Gastrocnemius medialis (tissue), 4 donors: Measurements from ENCODE around the gene TADA2A.

Experiments used
- POLR2A ChIP-seq, 2 donors: fragments of 450-650 bp; IDR thresholded peaks; one replicate each; pipeline ENCODE4 v1.6.1; 2017; ENCODE audit warnings: antibody characterized with exemption in 2 of 2, mild to moderate bottlenecking in 2 of 2, moderate library complexity in 2 of 2
- TF ChIP-seq, protein P1 (sequence below), 5 experiments: fragments of 450-650 bp in 3 of 5; fragments of 200-600 bp in 2 of 5; sonication (generic) in 2 of 5; IDR thresholded peaks in 4 of 5; conservative IDR thresholded peaks in 1 of 5; 1 replicate in 4 of 5; 2 replicates in 1 of 5; pipeline ENCODE4 v1.5.1; 2016 to 2019; ENCODE audit warnings: antibody characterized with exemption in 5 of 5, mild to moderate bottlenecking in 3 of 5, moderate library complexity in 3 of 5

DNA sequence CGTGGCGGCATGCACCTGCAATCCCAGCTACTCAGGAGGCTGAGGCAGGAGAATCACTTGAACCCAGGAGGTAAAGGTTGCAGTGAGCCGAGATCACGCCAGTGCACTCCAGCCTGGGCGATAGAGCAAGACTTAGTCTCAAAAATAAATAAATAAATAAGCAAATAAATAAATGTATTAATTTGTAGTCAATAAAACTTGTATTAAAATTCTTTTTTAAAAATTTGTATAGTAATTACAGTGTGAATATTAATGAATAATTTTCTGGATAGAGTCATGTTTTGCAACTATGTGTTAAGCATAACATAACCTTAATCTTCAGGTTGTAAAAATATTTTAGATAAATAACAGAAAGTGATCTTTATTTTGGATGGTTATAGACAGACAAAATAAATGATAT is 55.8 kb downstream of the TADA2A start:
- TF ChIP-seq, protein P1, sequence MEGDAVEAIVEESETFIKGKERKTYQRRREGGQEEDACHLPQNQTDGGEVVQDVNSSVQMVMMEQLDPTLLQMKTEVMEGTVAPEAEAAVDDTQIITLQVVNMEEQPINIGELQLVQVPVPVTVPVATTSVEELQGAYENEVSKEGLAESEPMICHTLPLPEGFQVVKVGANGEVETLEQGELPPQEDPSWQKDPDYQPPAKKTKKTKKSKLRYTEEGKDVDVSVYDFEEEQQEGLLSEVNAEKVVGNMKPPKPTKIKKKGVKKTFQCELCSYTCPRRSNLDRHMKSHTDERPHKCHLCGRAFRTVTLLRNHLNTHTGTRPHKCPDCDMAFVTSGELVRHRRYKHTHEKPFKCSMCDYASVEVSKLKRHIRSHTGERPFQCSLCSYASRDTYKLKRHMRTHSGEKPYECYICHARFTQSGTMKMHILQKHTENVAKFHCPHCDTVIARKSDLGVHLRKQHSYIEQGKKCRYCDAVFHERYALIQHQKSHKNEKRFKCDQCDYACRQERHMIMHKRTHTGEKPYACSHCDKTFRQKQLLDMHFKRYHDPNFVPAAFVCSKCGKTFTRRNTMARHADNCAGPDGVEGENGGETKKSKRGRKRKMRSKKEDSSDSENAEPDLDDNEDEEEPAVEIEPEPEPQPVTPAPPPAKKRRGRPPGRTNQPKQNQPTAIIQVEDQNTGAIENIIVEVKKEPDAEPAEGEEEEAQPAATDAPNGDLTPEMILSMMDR (IDR thresholded peaks at IDR 0.05 in 4 of 5, conservative IDR thresholded peaks at IDR 0.05 in 1 of 5): no peak
- TF ChIP-seq POLR2A (IDR thresholded peaks at IDR 0.05): no peak
